B cell (primary cell): ENCODE results near the gene GPM6B. TPM values are rescaled to one million over a fixed set of nuclear protein-coding genes. Genes with fewer than 3 reads are reported as not detected.

Experiments used
- ATAC-seq: fragments of 200-7000 bp; cut with Tn5 transposase; one replicate; pipeline ENCODE4 v1.10.0; 2021; ENCODE audit warnings: low read depth, mild to moderate bottlenecking, moderate number of reproducible peaks, moderate library complexity
- CTCF ChIA-PET: fragments of 350-600 bp; sonication (Branson Sonifier 250); formaldehyde crosslinking; loops from one replicate; lab custom pipeline; 2021; ENCODE audit warnings: antibody characterized with exemption, inconsistent platforms; lab: Charles Lee
- POLR2A ChIA-PET: fragments of 350-600 bp; sonication (Branson Sonifier 250); formaldehyde crosslinking; loops from one replicate; lab custom pipeline; 2021; ENCODE audit warnings: antibody characterized with exemption; lab: Charles Lee
- DNase-seq: peaks from one replicate; pipeline ENCODE4 v3.0.0; 2013
- H2AFZ ChIP-seq: 2 replicates; pipeline ENCODE4 v1.6.1; 2012; ENCODE audit warnings: mild to moderate bottlenecking, low read depth, low read length; ENCODE audit not compliant: insufficient read depth, poor library complexity, severe bottlenecking
- H3K27ac ChIP-seq, 2 donors: 1 replicate in 1 of 2; 2 replicates in 1 of 2; pipeline ENCODE4 v1.5.1; 2012 to 2013; ENCODE audit warnings: low read length in 2 of 2, mild to moderate bottlenecking in 2 of 2, moderate library complexity in 1 of 2
- H3K27me3 ChIP-seq, 4 experiments: fragments of 200-600 bp in 1 of 4; sonication (generic) in 1 of 4; replicated peaks in 1 of 4; 1 replicate in 2 of 4; 2 replicates in 2 of 4; pipeline versions ENCODE4 v1.6.1 to v1.7.0; 2013 to 2016; ENCODE audit warnings: low read length in 3 of 4, mild to moderate bottlenecking in 2 of 4, mixed read lengths in 1 of 4, moderate library complexity in 1 of 4; ENCODE audit not compliant: insufficient read depth in 4 of 4, control insufficient read depth in 3 of 4; ENCODE audit errors: control extremely low read depth in 1 of 4
- H3K36me3 ChIP-seq, 2 experiments: replicated peaks in 1 of 2; 1 replicate in 1 of 2; 2 replicates in 1 of 2; pipeline versions ENCODE4 v1.6.1 to v1.7.1; 2013; ENCODE audit warnings: low read length in 1 of 2; ENCODE audit not compliant: insufficient read depth in 2 of 2, control insufficient read depth in 1 of 2; ENCODE audit errors: control extremely low read depth in 1 of 2, extremely low read depth in 1 of 2
- H3K4me1 ChIP-seq, 2 donors: fragments of 200-600 bp in 1 of 2; sonication (generic) in 1 of 2; 1 replicate in 1 of 2; 2 replicates in 1 of 2; pipeline versions ENCODE4 v1.5.1 to v1.6.1; 2013 to 2017; ENCODE audit warnings: low read length in 2 of 2; ENCODE audit not compliant: control insufficient read depth in 2 of 2, insufficient read depth in 2 of 2
- H3K4me2 ChIP-seq: replicated peaks from 2 replicates; pipeline ENCODE3; 2012; ENCODE audit warnings: mild to moderate bottlenecking, low read depth, low read length; ENCODE audit not compliant: poor library complexity, severe bottlenecking
- H3K4me3 ChIP-seq, 5 experiments: fragments of 200-600 bp in 1 of 5; sonication (generic) in 1 of 5; 1 replicate in 3 of 5; 2 replicates in 2 of 5; pipeline versions ENCODE4 v1.5.1 to v1.7.0; 2011 to 2016; ENCODE audit warnings: low read length in 4 of 5, mild to moderate bottlenecking in 4 of 5, low read depth in 2 of 5, control low read depth in 1 of 5, moderate library complexity in 1 of 5; ENCODE audit not compliant: insufficient read depth in 1 of 5; ENCODE audit errors: control extremely low read depth in 1 of 5, extremely low read depth in 1 of 5
- H3K79me2 ChIP-seq: fragments of 200-600 bp; sonication (generic); one replicate; pipeline ENCODE4 v1.6.0; 2016; ENCODE audit warnings: low read length; ENCODE audit not compliant: control insufficient read depth, insufficient read depth
- H3K9ac ChIP-seq: fragments of 200-600 bp; sonication (generic); 2 replicates; pipeline ENCODE4 v1.6.1; 2017; ENCODE audit warnings: mild to moderate bottlenecking, low read length, moderate library complexity
- H3K9me3 ChIP-seq, 3 donors: one replicate each; pipeline versions ENCODE4 v1.6.1 to v1.7.1; 2013; ENCODE audit warnings: low read length in 2 of 3; ENCODE audit not compliant: control insufficient read depth in 2 of 3, insufficient read depth in 1 of 3; ENCODE audit errors: control extremely low read depth in 1 of 3
- H4K20me1 ChIP-seq: 2 replicates; pipeline ENCODE4 v1.6.0; 2012; ENCODE audit warnings: mild to moderate bottlenecking, low read length; ENCODE audit not compliant: insufficient read depth, control insufficient read depth, poor library complexity, severe bottlenecking
- H3K27ac Mint-ChIP-seq: one replicate; pipeline ENCODE4 v1.8.0; 2021; ENCODE audit warnings: mixed read lengths
- H3K27me3 Mint-ChIP-seq: one replicate; pipeline ENCODE4 v1.8.0; 2021; ENCODE audit warnings: mixed read lengths
- H3K4me1 Mint-ChIP-seq: one replicate; pipeline ENCODE4 v1.8.0; 2021; ENCODE audit warnings: mixed read lengths
- H3K4me3 Mint-ChIP-seq: one replicate; pipeline ENCODE4 v1.8.0; 2021; ENCODE audit warnings: mixed read lengths
- H3K9me3 Mint-ChIP-seq: one replicate; pipeline ENCODE4 v1.8.0; 2022; ENCODE audit warnings: mixed read lengths; ENCODE audit not compliant: insufficient read depth
- EZH2 ChIP-seq: IDR thresholded peaks from 2 replicates; pipeline ENCODE4 v1.6.1; 2012; ENCODE audit warnings: borderline replicate concordance, low read depth, mild to moderate bottlenecking, moderate library complexity, low read length; ENCODE audit not compliant: insufficient read depth, poor library complexity, severe bottlenecking
- WGBS: methylation state at CpG from one replicate; pipeline ENCODE4 v1.1.5; 2013; ENCODE audit warnings: missing lambda C conversion rate; ENCODE audit not compliant: insufficient coverage; 5-methylcytosine and 5-hydroxymethylcytosine counted together
- intact Hi-C: fragments of 100-400 bp; cut with micrococcal nuclease; formaldehyde crosslinking; loops from one replicate; pipeline ENCODE4 v1.10.0; 2022
- polyA plus RNA-seq: library from polyadenylated mRNA; depleted of rRNA; stranded (reverse); fragments of >200 nt; gene quantifications from 2 replicates; pipeline ENCODE4 v1.2.3, GENCODE V29; 2012
- total RNA-seq, 2 donors: library from RNA; stranded (reverse); fragments of 120-200 nt in 1 of 2; gene quantifications; 1 replicate in 1 of 2; 2 replicates in 1 of 2; pipeline versions ENCODE4 v1.2.3 to v1.2.4, GENCODE V29; 2013 to 2022
- TF ChIP-seq, protein P1 (sequence below): fragments of 200-600 bp; IDR thresholded peaks from one replicate; pipeline ENCODE4 v1.8.0; 2022; ENCODE audit warnings: antibody characterized with exemption, mild to moderate bottlenecking

Gene GPM6B
- total and polyA plus RNA-seq, 2 donors (not counting 1 experiment from before 2014, with no cell fraction given): not detected

DNA sequence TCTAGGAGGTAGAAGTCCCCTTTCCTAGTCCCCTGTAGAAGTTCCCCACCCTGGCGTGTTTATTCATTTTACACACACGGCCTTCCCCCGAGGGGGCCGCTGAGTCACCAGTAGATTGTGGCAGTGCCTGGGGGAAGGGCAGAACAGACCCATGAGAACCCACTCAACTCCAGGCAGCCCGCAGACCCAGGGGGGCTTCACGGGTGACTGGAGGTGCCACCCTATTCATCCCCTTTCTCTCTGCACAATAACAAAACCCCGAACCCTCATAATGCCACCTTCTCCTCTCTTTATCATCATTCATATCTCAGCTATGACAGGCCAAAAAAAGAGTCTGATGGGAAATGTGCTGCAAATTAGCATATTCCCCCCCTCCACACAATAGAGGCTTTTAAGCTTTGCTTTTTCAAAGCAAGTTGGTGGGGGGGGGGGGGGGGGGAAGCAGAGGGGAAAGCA lies 20.4 kb upstream of the GPM6B start:
- no peak overlapping the region for H3K27ac Mint-ChIP-seq
- TF ChIP-seq EZH2: no peak
- TF ChIP-seq, protein P1, sequence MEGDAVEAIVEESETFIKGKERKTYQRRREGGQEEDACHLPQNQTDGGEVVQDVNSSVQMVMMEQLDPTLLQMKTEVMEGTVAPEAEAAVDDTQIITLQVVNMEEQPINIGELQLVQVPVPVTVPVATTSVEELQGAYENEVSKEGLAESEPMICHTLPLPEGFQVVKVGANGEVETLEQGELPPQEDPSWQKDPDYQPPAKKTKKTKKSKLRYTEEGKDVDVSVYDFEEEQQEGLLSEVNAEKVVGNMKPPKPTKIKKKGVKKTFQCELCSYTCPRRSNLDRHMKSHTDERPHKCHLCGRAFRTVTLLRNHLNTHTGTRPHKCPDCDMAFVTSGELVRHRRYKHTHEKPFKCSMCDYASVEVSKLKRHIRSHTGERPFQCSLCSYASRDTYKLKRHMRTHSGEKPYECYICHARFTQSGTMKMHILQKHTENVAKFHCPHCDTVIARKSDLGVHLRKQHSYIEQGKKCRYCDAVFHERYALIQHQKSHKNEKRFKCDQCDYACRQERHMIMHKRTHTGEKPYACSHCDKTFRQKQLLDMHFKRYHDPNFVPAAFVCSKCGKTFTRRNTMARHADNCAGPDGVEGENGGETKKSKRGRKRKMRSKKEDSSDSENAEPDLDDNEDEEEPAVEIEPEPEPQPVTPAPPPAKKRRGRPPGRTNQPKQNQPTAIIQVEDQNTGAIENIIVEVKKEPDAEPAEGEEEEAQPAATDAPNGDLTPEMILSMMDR: no peak
- ChIA-PET POLR2A (no interaction called here), CTCF (no interaction called here)
- Histone ChIP-seq H3K9ac (no peak overlapping the region), H4K20me1 (no peaks in the 10 kb centered on the region), H3K27ac (no peak overlapping the region), H3K9me3 (no peaks in the 10 kb centered on the region), H3K79me2 (no peaks in the 10 kb centered on the region), H3K4me3 (no peak overlapping the region), H3K36me3 (no peaks in the 10 kb centered on the region), H3K4me2 (no peak overlapping the region), H3K4me1 (no peaks in the 10 kb centered on the region), H2AFZ (no peak overlapping the region), H3K27me3 (peaks cover 0 to 4% (median 0%) of the 10 kb centered on the region in 4 experiments)
- H3K27me3 Mint-ChIP-seq: no peaks in the 10 kb centered on the region
- no peak for DNase-seq
- WGBS: 24% methylated on average over 2 of the region's 7 CpGs
- no peaks in the 10 kb centered on the region for H3K4me1 Mint-ChIP-seq
- intact Hi-C loops: no loop called here
- no peaks in the 10 kb centered on the region for H3K9me3 Mint-ChIP-seq
- no peak overlapping the region for H3K4me3 Mint-ChIP-seq
- ATAC-seq: no peak

DNA sequence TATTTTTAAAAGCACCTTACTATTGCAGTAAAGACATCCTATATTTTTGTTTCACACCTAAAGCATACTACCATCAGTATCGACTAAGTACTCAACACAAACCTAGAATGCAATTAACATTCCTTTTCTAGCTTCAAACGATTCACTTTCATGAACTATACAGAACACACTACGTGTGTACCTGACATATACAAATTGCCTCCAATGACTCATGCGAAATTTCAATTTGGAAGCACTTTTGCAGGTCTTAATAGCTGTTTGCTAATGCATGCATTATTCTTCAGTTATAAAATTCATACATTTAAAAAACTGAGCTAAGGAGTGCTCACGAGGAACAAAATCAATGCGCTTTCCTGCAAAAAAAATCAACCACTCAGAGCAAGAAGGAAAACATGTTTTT lies 19.7 kb upstream of the GPM6B start:
- Histone ChIP-seq H3K4me1 (no peaks in the 10 kb centered on the region), H3K4me2 (no peak overlapping the region), H3K9ac (no peak overlapping the region), H3K27me3 (peaks cover 0 to 4% (median 0%) of the 10 kb centered on the region in 4 experiments), H3K27ac (no peak overlapping the region), H3K36me3 (no peaks in the 10 kb centered on the region), H3K79me2 (no peaks in the 10 kb centered on the region), H2AFZ (no peak overlapping the region), H4K20me1 (no peaks in the 10 kb centered on the region), H3K9me3 (no peaks in the 10 kb centered on the region), H3K4me3 (no peak overlapping the region)
- TF ChIP-seq EZH2: no peak
- TF ChIP-seq, protein P1: no peak
- H3K4me1 Mint-ChIP-seq: no peaks in the 10 kb centered on the region
- POLR2A ChIA-PET: no interaction called here
- no peak overlapping the region for H3K4me3 Mint-ChIP-seq
- intact Hi-C loops: no loop called here
- ATAC-seq (no peak), DNase-seq (no peak)
- H3K27me3 Mint-ChIP-seq: no peaks in the 10 kb centered on the region
- CTCF ChIA-PET: no interaction called here
- no CpG with 5 or more reads among the region's 6 CpGs for WGBS
- H3K27ac Mint-ChIP-seq: no peak overlapping the region
- no peaks in the 10 kb centered on the region for H3K9me3 Mint-ChIP-seq
